ENCODE results near the gene PIK3R2. TPM values are rescaled to one million over a fixed set of nuclear protein-coding genes. Genes with fewer than 3 reads are reported as not detected.

Gene PIK3R2
- polyA plus RNA-seq, 1 donor from 2014 or later: 14.8 TPM

DNA sequence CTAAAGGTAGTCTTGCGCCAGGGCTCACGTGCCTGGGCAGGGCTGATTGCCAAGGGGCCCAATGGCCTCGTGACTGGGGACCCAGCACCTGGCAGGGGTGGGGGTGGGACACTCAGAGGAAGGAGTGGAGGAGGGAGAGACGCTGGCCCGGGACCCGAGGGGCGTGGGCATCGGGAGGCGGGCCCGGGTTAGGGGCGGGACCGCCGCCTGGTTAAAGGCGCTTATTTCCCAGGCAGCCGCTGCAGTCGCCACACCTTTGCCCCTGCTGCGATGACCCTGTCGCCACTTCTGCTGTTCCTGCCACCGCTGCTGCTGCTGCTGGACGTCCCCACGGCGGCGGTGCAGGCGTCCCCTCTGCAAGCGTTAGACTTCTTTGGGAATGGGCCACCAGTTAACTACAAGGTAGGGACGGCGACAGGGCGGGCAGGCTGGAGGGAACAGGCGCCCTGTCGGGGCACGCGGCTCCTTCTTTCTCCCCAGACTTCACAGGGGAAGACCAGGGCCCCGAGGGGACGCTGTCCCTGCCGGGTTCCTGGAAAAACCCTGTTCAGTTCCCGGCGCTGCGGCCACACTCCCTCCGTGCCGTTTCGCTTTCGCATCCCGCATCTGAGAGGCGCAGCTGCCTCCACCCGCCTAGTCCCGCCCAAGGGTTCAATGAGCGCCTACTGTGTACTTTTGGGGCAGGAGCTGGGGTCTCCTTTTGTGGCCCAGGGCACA is 20.8 kb downstream of the PIK3R2 start, which contains the start of gene IFI30:
TSS of gene IFI30 (plus strand) at position 242 of the 717 bp plus-strand sequence. CDS start at position 271, 29 bp downstream.
- Histone ChIP-seq H3K27me3 (ENCODE audit: insufficient read depth, low read depth, low read length) (peaks cover 24% of the 10 kb centered on the region), H4K20me1 (ENCODE audit: insufficient read depth) (no peaks in the 10 kb centered on the region), H3K79me2 (replicated peaks; ENCODE audit: insufficient read depth, low read length) (no peaks in the 10 kb centered on the region), H3K27ac (ENCODE audit: low read length) (no peak within 1 kb of the TSS), H3K36me3 (ENCODE audit: insufficient read depth, low read length) (no peaks in the 10 kb centered on the region), H3K4me3 (ENCODE audit: low read length) (peak within 1 kb of the TSS; percentile 45), H3K9me3 (ENCODE audit: low read length) (no peaks in the 10 kb centered on the region), H3K9ac (ENCODE audit: low read length) (no peak within 1 kb of the TSS), H3K4me2 (ENCODE audit: low read length) (no peak within 1 kb of the TSS), H2AFZ (ENCODE audit: low read depth, low read length) (no peak within 1 kb of the TSS), H3K9me2 (ENCODE audit: insufficient read depth, low read length) (no peaks in the 10 kb centered on the region), H3F3A (ENCODE audit: insufficient read depth, low read length, poor library complexity, severe bottlenecking) (no peaks in the 10 kb centered on the region)
- TF ChIP-seq RAD21 (conservative IDR thresholded peaks at IDR 0.05) (no peak), TAF1 (IDR thresholded peaks at IDR 0.05; ENCODE audit: low read depth) (no peak)

GRCh38 chr19:18174983-18175382 is 22.0 kb downstream of the PIK3R2 start:
- Histone ChIP-seq H3K36me3 (ENCODE audit: insufficient read depth, low read length) (no peaks in the 10 kb centered on the region), H2AFZ (ENCODE audit: low read depth, low read length) (no peak overlapping the region), H4K20me1 (ENCODE audit: insufficient read depth) (no peaks in the 10 kb centered on the region), H3K79me2 (replicated peaks; ENCODE audit: insufficient read depth, low read length) (no peaks in the 10 kb centered on the region), H3K4me3 (ENCODE audit: low read length) (no peak overlapping the region), H3K4me2 (ENCODE audit: low read length) (no peak overlapping the region), H3K9ac (ENCODE audit: low read length) (no peak overlapping the region), H3K9me3 (ENCODE audit: low read length) (no peaks in the 10 kb centered on the region), H3K27ac (ENCODE audit: low read length) (no peak overlapping the region), H3F3A (ENCODE audit: insufficient read depth, low read length, poor library complexity, severe bottlenecking) (no peaks in the 10 kb centered on the region), H3K9me2 (ENCODE audit: insufficient read depth, low read length) (no peaks in the 10 kb centered on the region), H3K27me3 (ENCODE audit: insufficient read depth, low read depth, low read length) (peaks cover 24% of the 10 kb centered on the region)
- no peak for TF ChIP-seq MXI1 (conservative IDR thresholded peaks at IDR 0.05; ENCODE audit: poor library complexity, severe bottlenecking)
- TF ChIP-seq RAD21 (conservative IDR thresholded peaks at IDR 0.05): no peak
- TF ChIP-seq SMC3 (conservative IDR thresholded peaks at IDR 0.05; ENCODE audit: poor library complexity): no peak
- no peak for TF ChIP-seq EZH2 (IDR thresholded peaks at IDR 0.05; ENCODE audit: borderline replicate concordance, insufficient read depth, low read length, poor library complexity, severe bottlenecking)
- no peak for TF ChIP-seq TAF1 (IDR thresholded peaks at IDR 0.05; ENCODE audit: low read depth)
- no peak for TF ChIP-seq EP300 (conservative IDR thresholded peaks at IDR 0.05; ENCODE audit: poor library complexity, severe bottlenecking)
- no peak for TF ChIP-seq CTCF (IDR thresholded peaks at IDR 0.05; ENCODE audit: poor library complexity, severe bottlenecking)
- TF ChIP-seq POLR2AphosphoS5 (IDR thresholded peaks at IDR 0.05): no peak
- TF ChIP-seq REST (IDR thresholded peaks at IDR 0.05; ENCODE audit: borderline replicate concordance): no peak

Data from neural cell (in vitro differentiated cells).